GM12878 (cell line): Measurements from ENCODE around the gene KRTAP13-4. TPM values are rescaled to one million over a fixed set of nuclear protein-coding genes. Genes with fewer than 3 reads are reported as not detected.
A peak's percentile ranks its signal among the peaks of the same experiment; 100 is the strongest.

Experiments used
- ATAC-seq: fragments of 200-7000 bp; cut with Tn5 transposase; 3 replicates; pipeline ENCODE4 v1.9.1; 2020; ENCODE audit warnings: mild to moderate bottlenecking, moderate library complexity
- BruUV-seq: library from RNA; stranded (reverse); fragments of 400-500 nt; replicated peaks from 2 replicates; lab custom pipeline; 2021; lab: Mats Ljungman, UMichigan
- CTCF ChIA-PET: fragments of 300-600 bp; sonication (Branson Sonifier 250); formaldehyde crosslinking; extraction: SDS; loops from one replicate; lab custom pipeline; 2021; ENCODE audit warnings: inconsistent platforms; lab: Yijun Ruan, JAX
- POLR2A ChIA-PET: fragments of 350-600 bp; formaldehyde crosslinking; extraction: SDS; loops from one replicate; lab custom pipeline; 2021; ENCODE audit warnings: inconsistent platforms; lab: Charles Lee
- RAD21 ChIA-PET: fragments of 300-600 bp; sonication (Branson Sonifier 250); formaldehyde crosslinking; loops from one replicate; lab custom pipeline; 2023; ENCODE audit warnings: antibody characterized with exemption; ENCODE audit not compliant: unreplicated experiment; lab: Charles Lee
- SMC1A ChIA-PET: fragments of 300-600 bp; sonication (Branson Sonifier 250); formaldehyde crosslinking; loops from one replicate; lab custom pipeline; 2023; ENCODE audit not compliant: unreplicated experiment, uncharacterized antibody; lab: Charles Lee
- DNase-seq: peaks from one replicate; pipeline ENCODE4 v3.0.0-alpha.2; 2011; ENCODE audit warnings: low read depth, low spot score
- FAIRE-seq: peaks from 3 replicates; lab custom pipeline; 2011; peaks lifted over from hg19 to GRCh38; lab: Jason Lieb, UNC
- H2AFZ ChIP-seq: 2 replicates; pipeline ENCODE4 v1.6.0; 2011; ENCODE audit warnings: low read depth, low read length, control low read depth; ENCODE audit not compliant: control insufficient read depth
- H3K27ac ChIP-seq: 2 replicates; pipeline ENCODE4 v1.5.1; 2011; ENCODE audit warnings: control low read depth; ENCODE audit not compliant: control insufficient read depth, insufficient read depth
- H3K27me3 ChIP-seq, 2 experiments: replicated peaks in 1 of 2; 2 replicates each; pipeline versions ENCODE4 v1.6.0 to v1.6.1; 2011; ENCODE audit warnings: low read length in 1 of 2; ENCODE audit not compliant: control insufficient read depth in 2 of 2, insufficient read depth in 2 of 2
- H3K36me3 ChIP-seq, 2 experiments: 2 replicates each; pipeline ENCODE4 v1.5.1; 2011; ENCODE audit warnings: low read length in 1 of 2; ENCODE audit not compliant: control insufficient read depth in 2 of 2, insufficient read depth in 2 of 2
- H3K4me1 ChIP-seq: 2 replicates; pipeline ENCODE4 v1.6.1; 2011; ENCODE audit warnings: mild to moderate bottlenecking, low read length, moderate library complexity, mixed read lengths; ENCODE audit not compliant: control insufficient read depth, insufficient read depth
- H3K4me2 ChIP-seq: 2 replicates; pipeline ENCODE4 v1.6.0; 2011; ENCODE audit warnings: control low read depth; ENCODE audit not compliant: control insufficient read depth, insufficient read depth
- H3K4me3 ChIP-seq: fragments of 200-600 bp; sonication (generic); 2 replicates; pipeline ENCODE4 v1.5.1; 2016
- H3K79me2 ChIP-seq: 2 replicates; pipeline ENCODE4 v1.6.0; 2011; ENCODE audit warnings: low read length; ENCODE audit not compliant: control insufficient read depth, insufficient read depth
- H3K9ac ChIP-seq: 2 replicates; pipeline ENCODE4 v1.8.0; 2011; ENCODE audit warnings: low read length, control low read depth, mixed read lengths; ENCODE audit not compliant: control insufficient read depth, insufficient read depth
- H3K9me3 ChIP-seq: replicated peaks from 3 replicates; pipeline ENCODE4 v1.5.1; 2011; ENCODE audit warnings: mild to moderate bottlenecking, low read length; ENCODE audit not compliant: control insufficient read depth, insufficient read depth
- H4K20me1 ChIP-seq: 2 replicates; pipeline ENCODE4 v1.6.0; 2011; ENCODE audit not compliant: control insufficient read depth, insufficient read depth
- CHD2 ChIP-seq: IDR thresholded peaks from 2 replicates; pipeline ENCODE4 v1.6.1; 2011; ENCODE audit warnings: low read depth, low read length, improper control_type of control experiment, borderline replicate concordance
- E2F8 ChIP-seq: fragments of 450-650 bp; IDR thresholded peaks from 2 replicates; pipeline ENCODE4 v1.6.1; 2018; ENCODE audit warnings: mild to moderate bottlenecking, low read depth, moderate library complexity; ENCODE audit not compliant: partially characterized antibody
- EZH2 ChIP-seq: IDR thresholded peaks from 2 replicates; pipeline ENCODE4 v1.6.1; 2012; ENCODE audit warnings: low read depth, mild to moderate bottlenecking, control low read depth, inconsistent platforms, low read length, borderline replicate concordance; ENCODE audit not compliant: control insufficient read depth
- RUNX3 ChIP-seq: IDR thresholded peaks from 2 replicates; pipeline ENCODE4 v1.6.1; 2012; ENCODE audit warnings: low read length, inconsistent platforms
- TAF1 ChIP-seq: IDR thresholded peaks from 2 replicates; pipeline ENCODE4 v1.6.1; 2011; ENCODE audit warnings: mild to moderate bottlenecking, low read depth, low read length, borderline replicate concordance
- ZNF217 ChIP-seq: fragments of 450-650 bp; IDR thresholded peaks from 2 replicates; pipeline ENCODE4 v1.6.1; 2017; ENCODE audit warnings: antibody characterized with exemption, mild to moderate bottlenecking
- WGBS: methylation state at CpG from one replicate; pipeline ENCODE4 v1.1.6; 2016; ENCODE audit warnings: low lambda C conversion rate; ENCODE audit not compliant: insufficient replicate concordance, insufficient coverage; ENCODE audit errors: missing lambda C conversion rate; 5-methylcytosine and 5-hydroxymethylcytosine counted together
- in situ Hi-C: fragments of 300-500 bp; cut with MboI; formaldehyde crosslinking; loops from 9 replicates; pipeline ENCODE4 v1.14.3; 2018; ENCODE audit warnings: mixed read lengths
- intact Hi-C: fragments of 100-400 bp; cut with micrococcal nuclease; formaldehyde crosslinking; loops from one replicate; pipeline ENCODE4 v1.14.2; 2022; ENCODE audit not compliant: unreplicated experiment
- polyA plus RNA-seq, 11 experiments: library from polyadenylated mRNA; depleted of rRNA in 4 of 11; unstranded in 6 of 11; stranded (reverse) in 5 of 11; fragments of >200 nt; fragmentation: Nextera tagmentation in 4 of 11; fragmentation: Illumina TruSeq in 1 of 11; extraction: Ambion mirVana in 4 of 11; extraction: Trizol in 1 of 11; gene quantifications; 1 replicate in 1 of 11; 2 replicates in 10 of 11; pipeline versions ENCODE4 v1.2.1 to v1.2.3, GENCODE V29; 2011 to 2016; ENCODE audit warnings: inconsistent platforms in 2 of 11, missing spikeins in 2 of 11, low read depth in 1 of 11
- total RNA-seq, 4 experiments: library from RNA; depleted of rRNA in 3 of 4; stranded (reverse); fragments of >200 nt in 3 of 4; fragmentation: Illumina TruSeq in 1 of 4; extraction: Trizol in 1 of 4; gene quantifications; 2 replicates each; pipeline versions ENCODE4 v1.2.1 to v1.2.3, GENCODE V29; 2013 to 2021

The KRTAP13-4 gene
- total and polyA plus RNA-seq, 10 of the 15 experiments (the other 5 are each of a cell fraction or from before 2014, with no cell fraction given), result not detected

GRCh38 chr21:30395731-30396130 lies 34.3 kb upstream of the KRTAP13-4 start, which contains the start of gene KRTAP13-1 (continued):
- TF ChIP-seq RUNX3, result no peak
- no peak for TF ChIP-seq E2F8
- no peak for TF ChIP-seq EZH2

- FAIRE-seq, result no peak
- ChIA-PET SMC1A (no interaction called here), CTCF (interaction anchor here (0.6 to 2.0 kb wide), 4 partner anchors 21 to 68 kb away, joined by 3 to 6 read pairs (median 3); no protein-coding TSS in a partner anchor), RAD21 (no interaction called here), POLR2A (no interaction called here)
- ATAC-seq, result peak; percentile 70
- in situ Hi-C loops, result no loop called here
- Histone ChIP-seq H2AFZ (no peak overlapping the region), H3K27me3 (no peaks in the 10 kb centered on the region), H3K4me3 (no peak overlapping the region), H3K79me2 (no peaks in the 10 kb centered on the region), H3K4me2 (no peak overlapping the region), H3K27ac (no peak overlapping the region), H4K20me1 (no peaks in the 10 kb centered on the region), H3K36me3 (no peaks in the 10 kb centered on the region), H3K9ac (no peak overlapping the region), H3K9me3 (no peaks in the 10 kb centered on the region), H3K4me1 (no peaks in the 10 kb centered on the region)
- BruUV-seq, result no TSS peak
- TF ChIP-seq ZNF217, result no peak
- no peak for TF ChIP-seq TAF1
- no peak for TF ChIP-seq CHD2
- no peak for DNase-seq
- WGBS, result 39% methylated on average over 14 of the region's 14 CpGs
- intact Hi-C loops, result loop anchor here (1.0 kb wide), 1 partner anchor 68 kb away; no protein-coding TSS in a partner anchor
These were observed 21.1 kb upstream of the KRTAP13-4 start for GRCh38 chr21:30408782-30409494.
